Psoas muscle (tissue), 8 donors: ENCODE results near the gene FAM50B. TPM values are rescaled to one million over a fixed set of nuclear protein-coding genes. Genes with fewer than 3 reads are reported as not detected.
A peak's percentile ranks its signal among the peaks of the same experiment; 100 is the strongest.

Source experiments
- ATAC-seq, 4 donors: fragments of 200-7000 bp; cut with Tn5 transposase; one replicate each; pipeline ENCODE4 v1.9.1; 2020; ENCODE audit warnings: moderate library complexity in 3 of 4, mild to moderate bottlenecking in 2 of 4
- DNase-seq, 2 donors: peaks; one replicate each; pipeline ENCODE4 v3.0.0-alpha.2; 2020
- H3K27ac ChIP-seq: fragments of 200-600 bp; one replicate; pipeline ENCODE4 v1.8.0; 2022
- H3K27me3 ChIP-seq, 3 donors: fragments of 200-600 bp in 1 of 3; one replicate each; pipeline versions ENCODE4 v1.6.1 to v1.8.0; 2013 to 2022; ENCODE audit warnings: low read length in 2 of 3, mild to moderate bottlenecking in 2 of 3, moderate library complexity in 1 of 3; ENCODE audit not compliant: insufficient read depth in 3 of 3
- H3K36me3 ChIP-seq, 2 donors: fragments of 200-600 bp in 1 of 2; one replicate each; pipeline versions ENCODE4 v1.6.1 to v1.8.0; 2013 to 2022; ENCODE audit warnings: low read depth in 1 of 2, mild to moderate bottlenecking in 1 of 2, moderate library complexity in 1 of 2; ENCODE audit not compliant: insufficient read depth in 1 of 2
- H3K4me1 ChIP-seq: fragments of 200-600 bp; one replicate; pipeline ENCODE4 v1.8.0; 2022
- H3K4me3 ChIP-seq: fragments of 200-600 bp; one replicate; pipeline ENCODE4 v1.8.0; 2022; ENCODE audit warnings: mild to moderate bottlenecking
- H3K9me3 ChIP-seq: fragments of 200-600 bp; one replicate; pipeline ENCODE4 v1.8.0; 2022
- CTCF ChIP-seq: fragments of 200-600 bp; IDR thresholded peaks from one replicate; pipeline ENCODE4 v1.8.0; 2022; ENCODE audit warnings: antibody characterized with exemption
- WGBS, 3 donors: extraction: QIAGEN DNeasy Blood & Tissue Kit; methylation state at CpG; one replicate each; pipeline versions ENCODE4 v1.1.6 to v1.1.7; 2013; 5-methylcytosine and 5-hydroxymethylcytosine counted together
- intact Hi-C, 2 donors: fragments of 100-400 bp; cut with DNase I; formaldehyde crosslinking; loops; one replicate each; pipeline versions ENCODE4 v1.11.0 to v1.14.2; 2022
- polyA plus RNA-seq, 3 donors: library from polyadenylated mRNA; stranded (reverse); fragments of 200-250 nt; gene quantifications; one replicate each; pipeline ENCODE4 v1.2.3, GENCODE V29; 2013
- total RNA-seq, 4 donors: library from RNA; stranded (reverse); fragmentation: NEBNext Ultra II Directional in 2 of 4; extraction: Animal tissue kit (Norgen Biotek cat#: 25700) in 2 of 4; gene quantifications; one replicate each; pipeline versions ENCODE4 v1.2.1 to v1.2.4, GENCODE V29; 2021 to 2023
- donor health status: healthy with polysubstance abuse.
- donor health status: DM: no; HTN: no; CAD: no; lungs with moderate emphysema.
- donor health status: Bipolar disorder and iron deficiency.
- donor health status: healthy.
- donor health status: DM: yes; HTN: yes; CAD: no.
- donor health status: DM: no; HTN: no; CAD: no.
- donor health status: DM: no; HTN: no; CAD: no.
- donor health status: DM: yes; HTN: yes; CAD: no.

FAM50B gene
- total and polyA plus RNA-seq, 7 donors: 10.1 to 19.6 (median 11.6) TPM

- Histone ChIP-seq H3K9me3 (no peaks in the 10 kb centered on the region), H3K27me3 (no peaks in the 10 kb centered on the region), H3K36me3 (no peaks in the 10 kb centered on the region), H3K4me3 (no peak overlapping the region), H3K4me1 (peaks cover 28% of the 10 kb centered on the region), H3K27ac (peak overlapping the region; percentile 37)
- 34 to 60% (median 45%) methylated on average over 6 of the region's 6 CpGs for WGBS, 3 donors
- intact Hi-C loops: no loop called here
- TF ChIP-seq CTCF: no peak
- ATAC-seq: peak in 1 of 4 donors; percentile 41
- DNase-seq: no peak
Observed at GRCh38 chr6:3892603-3893002, 43.4 kb downstream of the FAM50B start.

GRCh38 chr6:3893487-3893886 is 44.3 kb downstream of the FAM50B start:
- intact Hi-C loops: no loop called here
- no peak for TF ChIP-seq CTCF
- no peak overlapping the region for H3K27ac ChIP-seq

GRCh38 chr6:3893917-3894316 is 44.7 kb downstream of the FAM50B start:
- Histone ChIP-seq H3K9me3 (no peaks in the 10 kb centered on the region), H3K4me3 (no peak overlapping the region), H3K27me3 (no peaks in the 10 kb centered on the region), H3K4me1 (peaks cover 23% of the 10 kb centered on the region), H3K36me3 (no peaks in the 10 kb centered on the region), H3K27ac (no peak overlapping the region)
- TF ChIP-seq CTCF: no peak
- ATAC-seq (no peak), DNase-seq (no peak)
- intact Hi-C loops: no loop called here
- WGBS, 3 donors: 81 to 96% (median 88%) methylated on average over 3 of the region's 3 CpGs

More at GRCh38 chr6:3893487-3893886, 44.3 kb downstream of the FAM50B start:
- DNase-seq (no peak), ATAC-seq (no peak)
- Histone ChIP-seq H3K36me3 (no peaks in the 10 kb centered on the region), H3K27me3 (no peaks in the 10 kb centered on the region), H3K4me1 (peaks cover 24% of the 10 kb centered on the region), H3K9me3 (no peaks in the 10 kb centered on the region), H3K4me3 (no peak overlapping the region)
- WGBS, 3 donors: 96 to 99% (median 97%) methylated on average over 10 of the region's 10 CpGs

GRCh38 chr6:3894590-3895311 is 45.6 kb downstream of the FAM50B start:
- no peak for ATAC-seq
- no peak for TF ChIP-seq CTCF
- peak overlapping the region; percentile 7 for H3K27ac ChIP-seq

GRCh38 chr6:3895312-3895653 is 46.1 kb downstream of the FAM50B start:
- no peaks in the 10 kb centered on the region for H3K36me3 ChIP-seq
- no peak for ATAC-seq
- H3K27ac ChIP-seq: peak overlapping the region; percentile 7
- TF ChIP-seq CTCF: no peak
- peaks cover 23% of the 10 kb centered on the region for H3K4me1 ChIP-seq
- intact Hi-C loops: no loop called here
- no peak overlapping the region for H3K4me3 ChIP-seq
- 54 to 76% (median 70%) methylated on average over 6 of the region's 6 CpGs for WGBS, 3 donors
- H3K27me3 ChIP-seq: no peaks in the 10 kb centered on the region
- DNase-seq: no peak
- no peaks in the 10 kb centered on the region for H3K9me3 ChIP-seq

More at GRCh38 chr6:3894590-3895311, 45.6 kb downstream of the FAM50B start:
- intact Hi-C loops: no loop called here
- H3K4me3 ChIP-seq: no peak overlapping the region
- H3K27me3 ChIP-seq: no peaks in the 10 kb centered on the region
- H3K4me1 ChIP-seq: peaks cover 23% of the 10 kb centered on the region
- DNase-seq: no peak
- no peaks in the 10 kb centered on the region for H3K9me3 ChIP-seq
- 75 to 87% (median 79%) methylated on average over 14 of the region's 14 CpGs for WGBS, 3 donors
- H3K36me3 ChIP-seq: no peaks in the 10 kb centered on the region
